ENCODE data around the gene TLCD1.

TLCD1 gene

GRCh38 chr17:28698253-28698941 is 27.6 kb downstream of the TLCD1 start:
- Histone ChIP-seq H3K36me3 (ENCODE audit: insufficient read depth) (peaks cover 16% of the 10 kb centered on the region; the same call in 1 of the 2 replicates), H4K20me1 (ENCODE audit: insufficient read depth) (no peaks in the 10 kb centered on the region), H3K27me3 (ENCODE audit: insufficient read depth, low read depth) (no peaks in the 10 kb centered on the region), H3K27ac (no peak overlapping the region), H2AFZ (ENCODE audit: low read depth) (no peak overlapping the region), H3K4me3 (IDR thresholded peaks at IDR 0.05; ENCODE audit: insufficient read depth, low read depth, low read length) (no peak overlapping the region), H3K4me2 (no peak overlapping the region), H3K79me2 (ENCODE audit: insufficient read depth, low read depth) (no peaks in the 10 kb centered on the region), H3K4me1 (ENCODE audit: low read depth, poor library complexity, severe bottlenecking) (no peaks in the 10 kb centered on the region), H3K9ac (no peak overlapping the region)
- TF ChIP-seq CTCF (conservative IDR thresholded peaks at IDR 0.05; ENCODE audit: low read depth, low read length): no peak

GRCh38 chr17:28693869-28694268 is 32.2 kb downstream of the TLCD1 start:
- H2AFZ ChIP-seq (ENCODE audit: low read depth): no peak overlapping the region
- H3K4me1 ChIP-seq (ENCODE audit: low read depth, poor library complexity, severe bottlenecking): no peaks in the 10 kb centered on the region
- H3K4me3 ChIP-seq (IDR thresholded peaks at IDR 0.05; ENCODE audit: insufficient read depth, low read depth, low read length): no peak overlapping the region
- H3K27me3 ChIP-seq (ENCODE audit: insufficient read depth, low read depth): no peaks in the 10 kb centered on the region
- H4K20me1 ChIP-seq (ENCODE audit: insufficient read depth): no peaks in the 10 kb centered on the region
- TF ChIP-seq CTCF (conservative IDR thresholded peaks at IDR 0.05; ENCODE audit: low read depth, low read length): no peak
- no peak overlapping the region for H3K4me2 ChIP-seq
- no peak overlapping the region for H3K9ac ChIP-seq
- H3K27ac ChIP-seq: no peak overlapping the region
- H3K36me3 ChIP-seq (ENCODE audit: insufficient read depth): peaks cover 35% of the 10 kb centered on the region; the same call in 1 of the 2 replicates
- no peaks in the 10 kb centered on the region for H3K79me2 ChIP-seq (ENCODE audit: insufficient read depth, low read depth)

GRCh38 chr17:28689011-28689410 is 37.0 kb downstream of the TLCD1 start:
- Histone ChIP-seq H4K20me1 (ENCODE audit: insufficient read depth) (no peaks in the 10 kb centered on the region), H3K4me3 (IDR thresholded peaks at IDR 0.05; ENCODE audit: insufficient read depth, low read depth, low read length) (no peak overlapping the region), H2AFZ (ENCODE audit: low read depth) (no peak overlapping the region), H3K27ac (no peak overlapping the region), H3K4me2 (no peak overlapping the region), H3K27me3 (ENCODE audit: insufficient read depth, low read depth) (no peaks in the 10 kb centered on the region), H3K4me1 (ENCODE audit: low read depth, poor library complexity, severe bottlenecking) (no peaks in the 10 kb centered on the region), H3K9ac (no peak overlapping the region), H3K79me2 (ENCODE audit: insufficient read depth, low read depth) (no peaks in the 10 kb centered on the region), H3K36me3 (ENCODE audit: insufficient read depth) (peaks cover 41% of the 10 kb centered on the region; the same call in 1 of the 2 replicates)
- no peak for TF ChIP-seq CTCF (conservative IDR thresholded peaks at IDR 0.05; ENCODE audit: low read depth, low read length)

- Histone ChIP-seq H3K36me3 (ENCODE audit: insufficient read depth) (peaks cover 41% of the 10 kb centered on the region; the same call in 1 of the 2 replicates), H3K4me1 (ENCODE audit: low read depth, poor library complexity, severe bottlenecking) (no peaks in the 10 kb centered on the region), H3K4me3 (IDR thresholded peaks at IDR 0.05; ENCODE audit: insufficient read depth, low read depth, low read length) (no peak overlapping the region), H4K20me1 (ENCODE audit: insufficient read depth) (no peaks in the 10 kb centered on the region), H2AFZ (ENCODE audit: low read depth) (no peak overlapping the region), H3K4me2 (no peak overlapping the region), H3K9ac (no peak overlapping the region), H3K27ac (no peak overlapping the region), H3K27me3 (ENCODE audit: insufficient read depth, low read depth) (no peaks in the 10 kb centered on the region), H3K79me2 (ENCODE audit: insufficient read depth, low read depth) (no peaks in the 10 kb centered on the region)
- TF ChIP-seq CTCF (conservative IDR thresholded peaks at IDR 0.05; ENCODE audit: low read depth, low read length): no peak
Measured at GRCh38 chr17:28688481-28688880, 37.6 kb downstream of the TLCD1 start.

All from KMS-11 (cell line).